ENCODE measurements around the gene COMMD4.
"Not testable (repeated sequence)": the region's sequence is repeated elsewhere in the genome, so short reads cannot be mapped to it uniquely, and the experiment has no call there.

COMMD4 gene

GRCh38 chr15:75371486-75371885 lies 35.6 kb downstream of the COMMD4 start:
- no peaks in the 10 kb centered on the region for H3K36me3 ChIP-seq (ENCODE audit: insufficient read depth)
- peaks cover 6% of the 10 kb centered on the region; the same call in 1 of the 2 replicates for H3K79me2 ChIP-seq (ENCODE audit: insufficient read depth, low read depth)
- no peak overlapping the region for H3K4me3 ChIP-seq (IDR thresholded peaks at IDR 0.05; ENCODE audit: insufficient read depth, low read depth, low read length)
- H4K20me1 ChIP-seq (ENCODE audit: insufficient read depth) = no peaks in the 10 kb centered on the region
- no peak overlapping the region for H3K4me2 ChIP-seq
- H2AFZ ChIP-seq (ENCODE audit: low read depth) = no peak overlapping the region
- H3K27ac ChIP-seq = no peak overlapping the region
- no peak overlapping the region for H3K9ac ChIP-seq
- H3K4me1 ChIP-seq (ENCODE audit: low read depth, poor library complexity, severe bottlenecking) = peaks cover 26% of the 10 kb centered on the region
- TF ChIP-seq, protein P1, sequence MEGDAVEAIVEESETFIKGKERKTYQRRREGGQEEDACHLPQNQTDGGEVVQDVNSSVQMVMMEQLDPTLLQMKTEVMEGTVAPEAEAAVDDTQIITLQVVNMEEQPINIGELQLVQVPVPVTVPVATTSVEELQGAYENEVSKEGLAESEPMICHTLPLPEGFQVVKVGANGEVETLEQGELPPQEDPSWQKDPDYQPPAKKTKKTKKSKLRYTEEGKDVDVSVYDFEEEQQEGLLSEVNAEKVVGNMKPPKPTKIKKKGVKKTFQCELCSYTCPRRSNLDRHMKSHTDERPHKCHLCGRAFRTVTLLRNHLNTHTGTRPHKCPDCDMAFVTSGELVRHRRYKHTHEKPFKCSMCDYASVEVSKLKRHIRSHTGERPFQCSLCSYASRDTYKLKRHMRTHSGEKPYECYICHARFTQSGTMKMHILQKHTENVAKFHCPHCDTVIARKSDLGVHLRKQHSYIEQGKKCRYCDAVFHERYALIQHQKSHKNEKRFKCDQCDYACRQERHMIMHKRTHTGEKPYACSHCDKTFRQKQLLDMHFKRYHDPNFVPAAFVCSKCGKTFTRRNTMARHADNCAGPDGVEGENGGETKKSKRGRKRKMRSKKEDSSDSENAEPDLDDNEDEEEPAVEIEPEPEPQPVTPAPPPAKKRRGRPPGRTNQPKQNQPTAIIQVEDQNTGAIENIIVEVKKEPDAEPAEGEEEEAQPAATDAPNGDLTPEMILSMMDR (conservative IDR thresholded peaks at IDR 0.05; ENCODE audit: low read depth, low read length) = no peak
- H3K27me3 ChIP-seq (ENCODE audit: insufficient read depth, low read depth) = no peaks in the 10 kb centered on the region

GRCh38 chr15:75371901-75372688 lies 36.2 kb downstream of the COMMD4 start:
- Histone ChIP-seq H3K4me2 (no peak overlapping the region), H3K4me3 (IDR thresholded peaks at IDR 0.05; ENCODE audit: insufficient read depth, low read depth, low read length) (no peak overlapping the region), H3K36me3 (ENCODE audit: insufficient read depth) (no peaks in the 10 kb centered on the region), H3K27ac (no peak overlapping the region), H3K4me1 (ENCODE audit: low read depth, poor library complexity, severe bottlenecking) (peaks cover 24% of the 10 kb centered on the region), H3K9ac (no peak overlapping the region), H2AFZ (ENCODE audit: low read depth) (no peak overlapping the region), H4K20me1 (ENCODE audit: insufficient read depth) (no peaks in the 10 kb centered on the region), H3K79me2 (ENCODE audit: insufficient read depth, low read depth) (peaks cover 6% of the 10 kb centered on the region; the same call in 1 of the 2 replicates), H3K27me3 (ENCODE audit: insufficient read depth, low read depth) (no peaks in the 10 kb centered on the region)
- TF ChIP-seq, protein P1 (conservative IDR thresholded peaks at IDR 0.05; ENCODE audit: low read depth, low read length) = no peak

DNA sequence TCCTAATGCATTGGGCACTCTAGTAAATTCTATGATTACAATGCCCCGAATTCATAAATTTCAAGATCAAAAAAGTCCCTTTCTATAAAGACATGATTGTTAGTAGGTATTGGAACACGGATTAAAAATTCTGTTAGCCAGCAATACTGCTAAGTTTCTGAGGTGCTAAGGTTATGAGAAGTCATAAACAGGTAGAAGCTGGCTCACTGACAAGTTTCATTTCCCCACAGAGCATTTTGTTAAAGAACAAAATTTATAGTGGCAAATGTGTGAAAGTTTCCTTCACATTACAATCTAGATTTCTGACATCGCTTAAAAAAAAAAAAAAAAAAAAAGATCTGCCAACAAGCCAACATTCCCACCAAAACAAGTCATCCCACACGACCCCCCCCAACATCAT lies 44.9 kb downstream of the COMMD4 start:
- H4K20me1 ChIP-seq (ENCODE audit: insufficient read depth) = no peaks in the 10 kb centered on the region
- H3K9ac ChIP-seq = no peak overlapping the region
- no peak overlapping the region for H3K4me2 ChIP-seq
- no peaks in the 10 kb centered on the region for H3K79me2 ChIP-seq (ENCODE audit: insufficient read depth, low read depth)
- H3K4me1 ChIP-seq (ENCODE audit: low read depth, poor library complexity, severe bottlenecking) = no peaks in the 10 kb centered on the region
- TF ChIP-seq, protein P1 (conservative IDR thresholded peaks at IDR 0.05; ENCODE audit: low read depth, low read length) = no peak
- no peaks in the 10 kb centered on the region for H3K27me3 ChIP-seq (ENCODE audit: insufficient read depth, low read depth)
- H3K4me3 ChIP-seq (IDR thresholded peaks at IDR 0.05; ENCODE audit: insufficient read depth, low read depth, low read length) = no peak overlapping the region
- H3K27ac ChIP-seq = no peak overlapping the region
- H3K36me3 ChIP-seq (ENCODE audit: insufficient read depth) = no peaks in the 10 kb centered on the region
- no peak overlapping the region for H2AFZ ChIP-seq (ENCODE audit: low read depth)

GRCh38 chr15:75383986-75384385 lies 48.1 kb downstream of the COMMD4 start:
- not testable (repeated sequence) for H3K4me3 ChIP-seq (IDR thresholded peaks at IDR 0.05; ENCODE audit: insufficient read depth, low read depth, low read length); H3K27ac ChIP-seq; H3K4me2 ChIP-seq; H4K20me1 ChIP-seq (ENCODE audit: insufficient read depth); H3K79me2 ChIP-seq (ENCODE audit: insufficient read depth, low read depth); H3K4me1 ChIP-seq (ENCODE audit: low read depth, poor library complexity, severe bottlenecking); H3K36me3 ChIP-seq (ENCODE audit: insufficient read depth); H2AFZ ChIP-seq (ENCODE audit: low read depth); H3K9ac ChIP-seq; H3K27me3 ChIP-seq (ENCODE audit: insufficient read depth, low read depth)

Measured in KMS-11 (cell line).